Aorta (tissue), 5 donors: ENCODE results near the gene AMDHD1. TPM values are rescaled to one million over a fixed set of nuclear protein-coding genes. Genes with fewer than 3 reads are reported as not detected.
A peak's percentile ranks its signal among the peaks of the same experiment; 100 is the strongest.

Source experiments
- ATAC-seq: fragments of 200-7000 bp; cut with Tn5 transposase; one replicate; pipeline ENCODE4 v1.9.1; 2022; ENCODE audit warnings: moderate library complexity; ENCODE audit not compliant: low FRiP score
- DNase-seq, 2 donors: peaks; one replicate each; pipeline ENCODE4 v3.0.0-alpha.2; 2020
- H3K27ac ChIP-seq, 2 donors: one replicate each; pipeline ENCODE4 v1.5.1; 2013; ENCODE audit warnings: low read length in 2 of 2, mild to moderate bottlenecking in 2 of 2, moderate library complexity in 2 of 2, control low read depth in 1 of 2, inconsistent platforms in 1 of 2, low read depth in 1 of 2
- H3K27me3 ChIP-seq, 2 donors: one replicate each; pipeline ENCODE4 v1.6.1; 2013; ENCODE audit warnings: control low read depth in 1 of 2, low read length in 1 of 2, mild to moderate bottlenecking in 1 of 2, moderate library complexity in 1 of 2; ENCODE audit not compliant: insufficient read depth in 2 of 2, control insufficient read depth in 1 of 2
- H3K36me3 ChIP-seq, 2 donors: one replicate each; pipeline ENCODE4 v1.6.1; 2013; ENCODE audit warnings: control low read depth in 1 of 2, low read length in 1 of 2, mild to moderate bottlenecking in 1 of 2; ENCODE audit not compliant: insufficient read depth in 2 of 2, control insufficient read depth in 1 of 2
- H3K4me1 ChIP-seq, 2 donors: one replicate each; pipeline ENCODE4 v1.6.1; 2013; ENCODE audit warnings: low read length in 2 of 2, control low read depth in 1 of 2, mild to moderate bottlenecking in 1 of 2, moderate library complexity in 1 of 2; ENCODE audit not compliant: insufficient read depth in 2 of 2, control insufficient read depth in 1 of 2
- H3K4me3 ChIP-seq, 2 donors: one replicate each; pipeline ENCODE4 v1.5.1; 2013; ENCODE audit warnings: low read length in 2 of 2, control low read depth in 1 of 2, mild to moderate bottlenecking in 1 of 2
- H3K9me3 ChIP-seq: one replicate; pipeline ENCODE4 v1.6.1; 2013; ENCODE audit warnings: mild to moderate bottlenecking, low read length; ENCODE audit not compliant: control insufficient read depth
- WGBS, 2 donors: extraction: QIAGEN DNeasy Blood & Tissue Kit; methylation state at CpG; one replicate each; pipeline ENCODE4 v1.1.7; 2013; 5-methylcytosine and 5-hydroxymethylcytosine counted together
- intact Hi-C, 2 donors: fragments of 100-400 bp; cut with DNase I; formaldehyde crosslinking; loops; one replicate each; pipeline versions ENCODE4 v1.14.2 to v1.15.0; 2022
- polyA plus RNA-seq, 2 donors: library from polyadenylated mRNA; stranded (reverse); fragments of 200-250 nt; gene quantifications; one replicate each; pipeline ENCODE4 v1.2.3, GENCODE V29; 2013
- total RNA-seq, 2 donors: library from RNA; stranded (reverse); fragmentation: NEBNext Ultra II Directional; extraction: Animal tissue kit (Norgen Biotek cat#: 25700); gene quantifications; one replicate each; pipeline ENCODE4 v1.2.1, GENCODE V29; 2021
- donor health status: healthy with polysubstance abuse.
- donor health status: Bipolar disorder and iron deficiency.
- donor health status: DM: no; HTN: no; CAD: no.
- donor health status: DM: no; HTN: no; CAD: no.
- donor health status: DM: yes; HTN: yes; CAD: no.

The AMDHD1 gene
- total and polyA plus RNA-seq, 4 donors, result 0.51 to 4.6 (median 0.88) TPM

GRCh38 chr12:95996034-95996658 is 53.0 kb downstream of the AMDHD1 start, which contains the start of gene HAL:
Gene HAL, minus strand, starts transcription at chr12:95996344. Its CDS starts 434 bp downstream, at chr12:95995910.
- intact Hi-C loops, result loop anchor here (5.0 to 10.0 kb wide), 3 partner anchors 79 to 421 kb away; no protein-coding TSS in a partner anchor
- Histone ChIP-seq H3K27ac (no peak within 1 kb of the TSS), H3K4me1 (no peaks in the 10 kb centered on the region), H3K36me3 (no peaks in the 10 kb centered on the region), H3K4me3 (no peak within 1 kb of the TSS), H3K27me3 (no peaks in the 10 kb centered on the region), H3K9me3 (no peaks in the 10 kb centered on the region)
- 73% methylated on average over 7 of the region's 7 CpGs for WGBS, 2 donors
- DNase-seq (no peak), ATAC-seq (peak; percentile 15)

GRCh38 chr12:95997276-95997675 is 54.1 kb downstream of the AMDHD1 start:
- no peak for ATAC-seq
- H3K36me3 ChIP-seq, result no peaks in the 10 kb centered on the region
- intact Hi-C loops, result loop anchor here (5.0 to 10.0 kb wide), 3 partner anchors 80 to 422 kb away; no protein-coding TSS in a partner anchor
- no peak overlapping the region for H3K4me3 ChIP-seq
- no peaks in the 10 kb centered on the region for H3K4me1 ChIP-seq
- no peaks in the 10 kb centered on the region for H3K27me3 ChIP-seq
- no peak for DNase-seq
- no peak overlapping the region for H3K27ac ChIP-seq
- H3K9me3 ChIP-seq, result no peaks in the 10 kb centered on the region
- 92 to 93% methylated on average over 3 of the region's 3 CpGs for WGBS, 2 donors

GRCh38 chr12:95997911-95998510 is 54.9 kb downstream of the AMDHD1 start:
- Histone ChIP-seq H3K9me3 (no peaks in the 10 kb centered on the region), H3K4me3 (no peak overlapping the region), H3K27ac (no peak overlapping the region), H3K27me3 (no peaks in the 10 kb centered on the region), H3K4me1 (no peaks in the 10 kb centered on the region), H3K36me3 (peaks cover 0 to 3% of the 10 kb centered on the region in 2 donors)
- intact Hi-C loops, result loop anchor here (5.0 to 10.0 kb wide), 3 partner anchors 81 to 423 kb away; no protein-coding TSS in a partner anchor
- DNase-seq (no peak), ATAC-seq (no peak)
- 78 to 80% methylated on average over 5 of the region's 5 CpGs for WGBS, 2 donors

GRCh38 chr12:95998611-95999286 is 55.6 kb downstream of the AMDHD1 start:
- Histone ChIP-seq H3K27ac (no peak overlapping the region), H3K9me3 (no peaks in the 10 kb centered on the region), H3K36me3 (peaks cover 0 to 3% of the 10 kb centered on the region in 2 donors), H3K4me3 (no peak overlapping the region), H3K4me1 (no peaks in the 10 kb centered on the region), H3K27me3 (no peaks in the 10 kb centered on the region)
- WGBS, 2 donors, result 2 to 6% methylated on average over 7 of the region's 7 CpGs
- ATAC-seq, result peak; percentile 86
- intact Hi-C loops, result loop anchor here (5.0 to 10.0 kb wide), 3 partner anchors 81 to 424 kb away; no protein-coding TSS in a partner anchor
- DNase-seq, result no peak

GRCh38 chr12:95999484-95999883 is 56.4 kb downstream of the AMDHD1 start:
- Histone ChIP-seq H3K36me3 (peaks cover under 1 to 3% of the 10 kb centered on the region in 2 donors), H3K4me1 (no peaks in the 10 kb centered on the region), H3K4me3 (no peak overlapping the region), H3K27ac (no peak overlapping the region), H3K27me3 (no peaks in the 10 kb centered on the region), H3K9me3 (no peaks in the 10 kb centered on the region)
- ATAC-seq, result no peak
- intact Hi-C loops, result loop anchor here (5.0 to 10.0 kb wide), 3 partner anchors 82 to 425 kb away; no protein-coding TSS in a partner anchor
- 77 to 80% methylated on average over 5 of the region's 5 CpGs for WGBS, 2 donors
- DNase-seq, result no peak

GRCh38 chr12:96000858-96001257 is 57.7 kb downstream of the AMDHD1 start:
- H3K27me3 ChIP-seq, result no peaks in the 10 kb centered on the region
- H3K36me3 ChIP-seq, result peaks cover 3 to 4% of the 10 kb centered on the region in 2 donors
- H3K4me1 ChIP-seq, result no peaks in the 10 kb centered on the region
- H3K27ac ChIP-seq, result no peak overlapping the region
- no peak for DNase-seq
- intact Hi-C loops, result no loop called here
- ATAC-seq, result no peak
- 80 to 88% methylated on average over 5 of the region's 5 CpGs for WGBS, 2 donors
- no peaks in the 10 kb centered on the region for H3K9me3 ChIP-seq
- no peak overlapping the region for H3K4me3 ChIP-seq

GRCh38 chr12:96006727-96007126 is 63.6 kb downstream of the AMDHD1 start:
- Histone ChIP-seq H3K27me3 (no peaks in the 10 kb centered on the region), H3K36me3 (peaks cover 12 to 14% of the 10 kb centered on the region in 2 donors), H3K4me3 (no peak overlapping the region), H3K9me3 (no peaks in the 10 kb centered on the region), H3K27ac (no peak overlapping the region), H3K4me1 (no peaks in the 10 kb centered on the region)
- DNase-seq (no peak), ATAC-seq (no peak)
- WGBS, 2 donors, result 90 to 93% methylated on average over 1 of the region's 1 CpG
- intact Hi-C loops, result no loop called here

GRCh38 chr12:96007729-96008128 is 64.6 kb downstream of the AMDHD1 start:
- Histone ChIP-seq H3K9me3 (no peaks in the 10 kb centered on the region), H3K36me3 (peaks cover 16 to 20% of the 10 kb centered on the region in 2 donors), H3K27me3 (no peaks in the 10 kb centered on the region), H3K4me1 (no peaks in the 10 kb centered on the region), H3K27ac (no peak overlapping the region), H3K4me3 (no peak overlapping the region)
- DNase-seq (no peak), ATAC-seq (no peak)
- 13 to 38% methylated on average over 1 of the region's 1 CpG for WGBS, 2 donors
- intact Hi-C loops, result no loop called here
